Spleen (tissue), 7 donors: ENCODE measurements around the gene EPM2A.

Source experiments
- CTCF ChIP-seq, 11 experiments: fragments of 200-600 bp in 7 of 11; fragments of 450-650 bp in 4 of 11; sonication (generic) in 4 of 11; IDR thresholded peaks in 8 of 11; conservative IDR thresholded peaks in 3 of 11; 1 replicate in 7 of 11; 2 replicates in 4 of 11; pipeline versions ENCODE4 v1.4.0 to v1.8.0; 2016 to 2021; ENCODE audit warnings: antibody characterized with exemption in 11 of 11, inconsistent platforms in 4 of 11, mild to moderate bottlenecking in 1 of 11
- POLR2A ChIP-seq, 3 donors: fragments of 450-650 bp; IDR thresholded peaks; one replicate each; pipeline ENCODE4 v1.5.1; 2017; ENCODE audit warnings: antibody characterized with exemption in 3 of 3, mild to moderate bottlenecking in 1 of 3
- donor health status: DM: no; HTN: no; CAD: no; lungs with moderate emphysema.
- donor health status: DM: no; HTN: no; CAD: no.
- donor health status: DM: no; HTN: no; CAD: no.

- TF ChIP-seq CTCF (IDR thresholded peaks at IDR 0.05 in 8 of 11, conservative IDR thresholded peaks at IDR 0.05 in 3 of 11) (no peak), POLR2A (IDR thresholded peaks at IDR 0.05) (no peak)
Measured at GRCh38 chr6:145743332-145743731, 8.0 kb upstream of the EPM2A start.
